BLaER1 (cell line): ENCODE data around the gene MAP2K5.
"Not testable (repeated sequence)": the region's sequence is repeated elsewhere in the genome, so short reads cannot be mapped to it uniquely, and the experiment has no call there.

ENCODE experiments used
- H3K27ac ChIP-seq: shearing (Covaris generic); formaldehyde crosslinking; 2 replicates; pipeline ENCODE4 v1.8.1; 2022
- H3K27me3 ChIP-seq: shearing (Covaris generic); formaldehyde crosslinking; 2 replicates; pipeline ENCODE4 v1.8.1; 2022
- H3K36me3 ChIP-seq: shearing (Covaris generic); formaldehyde crosslinking; 2 replicates; pipeline ENCODE4 v1.8.1; 2022
- H3K4me1 ChIP-seq: shearing (Covaris generic); formaldehyde crosslinking; 2 replicates; pipeline ENCODE4 v1.8.1; 2022
- H3K4me2 ChIP-seq: shearing (Covaris generic); formaldehyde crosslinking; 2 replicates; pipeline ENCODE4 v1.8.1; 2022
- H3K4me3 ChIP-seq: shearing (Covaris generic); formaldehyde crosslinking; 2 replicates; pipeline ENCODE4 v1.8.1; 2022
- H3K9ac ChIP-seq: shearing (Covaris generic); formaldehyde crosslinking; 2 replicates; pipeline ENCODE4 v1.8.1; 2022
- H3K9me3 ChIP-seq: shearing (Covaris generic); formaldehyde crosslinking; 2 replicates; pipeline ENCODE4 v1.8.1; 2022
- H4K20me1 ChIP-seq: shearing (Covaris generic); formaldehyde crosslinking; 2 replicates; pipeline ENCODE4 v1.8.1; 2022
- Cebpa-rat ChIP-seq: shearing (Covaris generic); IDR thresholded peaks from 2 replicates; pipeline ENCODE4 v1.8.1; 2022

Gene MAP2K5

DNA sequence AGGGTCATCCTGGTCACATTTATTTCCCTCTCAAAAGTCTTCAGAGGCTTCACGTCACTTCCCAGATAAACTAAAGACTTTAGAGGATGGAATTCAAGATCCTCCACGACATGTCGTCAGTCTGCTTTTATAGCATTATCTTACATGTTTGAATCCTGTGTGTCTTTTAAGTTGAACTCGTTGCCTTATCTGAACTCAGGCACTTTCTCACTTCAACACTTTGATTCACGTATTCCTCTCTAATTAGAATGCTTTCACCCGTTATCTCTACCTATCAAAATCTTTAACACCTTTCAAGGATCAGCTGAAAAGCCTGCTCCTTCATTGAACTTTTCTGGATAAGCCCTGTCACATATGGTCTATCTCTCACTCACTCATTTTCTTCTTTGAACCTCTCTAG lies 97.1 kb downstream of the MAP2K5 start:
- Histone ChIP-seq H3K27me3 (no peaks in the 10 kb centered on the region), H4K20me1 (no peaks in the 10 kb centered on the region), H3K4me3 (no peak overlapping the region), H3K4me2 (no peak overlapping the region), H3K27ac (no peak overlapping the region), H3K36me3 (peaks cover 34% of the 10 kb centered on the region), H3K9me3 (no peaks in the 10 kb centered on the region), H3K4me1 (0 out of 2 replicates have a peak, but pooled peaks cover 5% of the 10 kb centered on the region), H3K9ac (no peak overlapping the region)
- no peak for TF ChIP-seq Cebpa-rat

- H3K9me3 ChIP-seq, result no peaks in the 10 kb centered on the region
- H3K4me1 ChIP-seq, result 0 out of 2 replicates have a peak, but pooled peaks cover 5% of the 10 kb centered on the region
- H3K36me3 ChIP-seq, result peaks cover 34% of the 10 kb centered on the region
- H3K4me2 ChIP-seq, result no peak overlapping the region
- H3K27me3 ChIP-seq, result no peaks in the 10 kb centered on the region
- no peak overlapping the region for H3K9ac ChIP-seq
- no peak overlapping the region for H3K27ac ChIP-seq
- no peak overlapping the region for H3K4me3 ChIP-seq
- no peak for TF ChIP-seq Cebpa-rat
- H4K20me1 ChIP-seq, result no peaks in the 10 kb centered on the region
Measured at GRCh38 chr15:67641453-67641852, 99.0 kb downstream of the MAP2K5 start.

- no peaks in the 10 kb centered on the region for H3K9me3 ChIP-seq
- TF ChIP-seq Cebpa-rat, result no peak
Measured at GRCh38 chr15:67646847-67647246, 104.3 kb downstream of the MAP2K5 start.

GRCh38 chr15:67652586-67652985 lies 110.1 kb downstream of the MAP2K5 start:
- TF ChIP-seq Cebpa-rat, result no peak
- Histone ChIP-seq H3K9ac (no peak overlapping the region), H3K4me2 (no peak overlapping the region), H4K20me1 (no peaks in the 10 kb centered on the region), H3K4me3 (no peak overlapping the region), H3K27me3 (no peaks in the 10 kb centered on the region), H3K27ac (no peak overlapping the region), H3K36me3 (peaks cover 36% of the 10 kb centered on the region), H3K4me1 (no peaks in the 10 kb centered on the region), H3K9me3 (peaks cover 29% of the 10 kb centered on the region)

More at GRCh38 chr15:67646847-67647246, 104.3 kb downstream of the MAP2K5 start:
- no peaks in the 10 kb centered on the region for H3K27me3 ChIP-seq
- no peak overlapping the region for H3K9ac ChIP-seq
- H3K4me3 ChIP-seq, result no peak overlapping the region
- no peak overlapping the region for H3K27ac ChIP-seq
- peaks cover 30% of the 10 kb centered on the region for H3K36me3 ChIP-seq
- H3K4me1 ChIP-seq, result 0 out of 2 replicates have a peak, but pooled peaks cover 5% of the 10 kb centered on the region
- no peak overlapping the region for H3K4me2 ChIP-seq
- no peaks in the 10 kb centered on the region for H4K20me1 ChIP-seq

GRCh38 chr15:67660446-67660845 lies 117.9 kb downstream of the MAP2K5 start:
- Histone ChIP-seq H3K27ac (no peak overlapping the region), H3K9me3 (peaks cover 12% of the 10 kb centered on the region), H3K4me1 (peaks cover 13% of the 10 kb centered on the region), H3K27me3 (no peaks in the 10 kb centered on the region), H3K9ac (no peak overlapping the region), H3K4me2 (no peak overlapping the region), H4K20me1 (no peaks in the 10 kb centered on the region), H3K4me3 (no peak overlapping the region), H3K36me3 (peaks cover 22% of the 10 kb centered on the region)
- TF ChIP-seq Cebpa-rat, result no peak

GRCh38 chr15:67660874-67661606 lies 118.5 kb downstream of the MAP2K5 start:
- Histone ChIP-seq H3K4me2 (no peak overlapping the region), H3K9ac (no peak overlapping the region), H3K36me3 (peaks cover 18% of the 10 kb centered on the region), H3K27me3 (no peaks in the 10 kb centered on the region), H3K4me1 (peaks cover 13% of the 10 kb centered on the region), H3K4me3 (no peak overlapping the region), H4K20me1 (no peaks in the 10 kb centered on the region), H3K27ac (no peak overlapping the region), H3K9me3 (peaks cover 6% of the 10 kb centered on the region; the same call in 1 of the 2 replicates)
- no peak for TF ChIP-seq Cebpa-rat

DNA sequence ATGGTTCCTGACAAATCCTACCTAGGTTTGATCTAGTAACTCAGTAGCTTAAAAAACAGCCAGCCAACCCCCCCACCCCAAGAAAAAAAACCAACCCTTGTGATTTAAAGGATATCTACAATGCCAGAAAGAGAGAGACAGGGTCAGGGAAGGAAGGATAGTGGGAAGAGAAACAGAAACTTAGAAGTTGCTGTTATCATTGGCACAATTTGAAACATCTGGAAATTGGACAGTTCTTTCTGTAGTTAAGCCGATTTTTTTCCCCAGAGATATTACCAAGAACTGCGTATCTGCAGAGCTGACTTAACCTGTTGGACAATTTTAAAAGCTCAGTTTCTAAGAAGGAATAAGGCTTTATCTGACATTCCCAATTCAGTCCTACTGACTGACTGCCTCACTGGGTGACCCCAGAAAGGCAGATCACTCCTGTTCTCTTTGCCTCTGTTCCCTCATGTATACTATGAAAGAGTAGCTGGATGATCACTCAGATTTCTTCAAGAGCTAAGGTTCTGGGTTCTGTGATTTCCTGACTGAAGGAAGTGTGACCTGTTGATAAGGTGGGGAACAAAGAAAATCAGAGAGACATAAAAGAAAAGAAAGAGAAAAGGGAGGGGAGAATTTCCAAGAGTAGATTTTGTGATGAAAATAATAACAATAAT lies 128.3 kb downstream of the MAP2K5 start:
- no peak for TF ChIP-seq Cebpa-rat
- Histone ChIP-seq H3K27me3 (no peaks in the 10 kb centered on the region), H3K4me1 (no peaks in the 10 kb centered on the region), H4K20me1 (no peaks in the 10 kb centered on the region), H3K9me3 (no peaks in the 10 kb centered on the region), H3K27ac (no peak overlapping the region), H3K4me2 (no peak overlapping the region), H3K36me3 (0 out of 2 replicates have a peak, but pooled peaks cover 6% of the 10 kb centered on the region), H3K9ac (no peak overlapping the region), H3K4me3 (no peak overlapping the region)

GRCh38 chr15:67672834-67673233 lies 130.3 kb downstream of the MAP2K5 start:
- H3K27me3 ChIP-seq, H4K20me1 ChIP-seq, H3K4me1 ChIP-seq, H3K9ac ChIP-seq, H3K27ac ChIP-seq, H3K4me2 ChIP-seq, H3K9me3 ChIP-seq, H3K4me3 ChIP-seq: not testable (repeated sequence)
- 0 out of 2 replicates have a peak, but pooled peaks cover 10% of the 10 kb centered on the region for H3K36me3 ChIP-seq

- no peak for TF ChIP-seq Cebpa-rat
- H3K4me1 ChIP-seq, result no peaks in the 10 kb centered on the region
- no peak overlapping the region for H3K9ac ChIP-seq
- no peaks in the 10 kb centered on the region for H3K27me3 ChIP-seq
- H3K4me3 ChIP-seq, result no peak overlapping the region
- H3K9me3 ChIP-seq, result no peaks in the 10 kb centered on the region
- no peaks in the 10 kb centered on the region for H4K20me1 ChIP-seq
- H3K4me2 ChIP-seq, result no peak overlapping the region
- H3K27ac ChIP-seq, result no peak overlapping the region
- H3K36me3 ChIP-seq, result 0 out of 2 replicates have a peak, but pooled peaks cover 14% of the 10 kb centered on the region
Measured at GRCh38 chr15:67674983-67675382, 132.5 kb downstream of the MAP2K5 start.

DNA sequence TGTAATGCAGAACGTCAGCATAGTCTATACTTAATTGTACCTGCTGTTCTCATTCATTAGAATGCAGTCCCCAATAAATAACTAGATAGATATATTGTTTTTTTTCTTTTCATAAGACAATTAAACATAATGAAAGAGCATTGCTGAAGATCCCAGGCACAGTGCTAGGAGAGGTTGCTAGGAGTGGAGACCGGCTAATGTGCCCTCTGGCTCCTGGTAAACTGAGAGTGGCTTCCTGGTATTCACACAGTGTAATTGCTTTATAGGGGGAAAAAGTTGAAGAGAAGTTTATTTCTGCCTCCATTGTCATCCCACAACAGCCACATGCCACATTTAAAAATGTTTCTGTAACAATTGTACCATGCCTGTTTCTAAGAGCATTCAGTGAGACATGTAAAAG lies 135.6 kb downstream of the MAP2K5 start:
- H3K4me1 ChIP-seq, result no peaks in the 10 kb centered on the region

More for the DNA sequence above, 135.6 kb downstream of the MAP2K5 start:
- Histone ChIP-seq H4K20me1 (no peaks in the 10 kb centered on the region), H3K27me3 (no peaks in the 10 kb centered on the region), H3K4me2 (no peak overlapping the region), H3K36me3 (peaks cover 26% of the 10 kb centered on the region; the same call in 1 of the 2 replicates), H3K4me3 (no peak overlapping the region), H3K9me3 (peaks cover 5% of the 10 kb centered on the region), H3K9ac (no peak overlapping the region), H3K27ac (no peak overlapping the region)
- no peak for TF ChIP-seq Cebpa-rat
